ENCODE measurements around the gene GNAZ. TPM values are rescaled to one million over a fixed set of nuclear protein-coding genes. Genes with fewer than 3 reads are reported as not detected.

The GNAZ gene
- polyA plus RNA-seq, 4 donors = 2.7 to 6.4 (median 4.9) TPM

DNA sequence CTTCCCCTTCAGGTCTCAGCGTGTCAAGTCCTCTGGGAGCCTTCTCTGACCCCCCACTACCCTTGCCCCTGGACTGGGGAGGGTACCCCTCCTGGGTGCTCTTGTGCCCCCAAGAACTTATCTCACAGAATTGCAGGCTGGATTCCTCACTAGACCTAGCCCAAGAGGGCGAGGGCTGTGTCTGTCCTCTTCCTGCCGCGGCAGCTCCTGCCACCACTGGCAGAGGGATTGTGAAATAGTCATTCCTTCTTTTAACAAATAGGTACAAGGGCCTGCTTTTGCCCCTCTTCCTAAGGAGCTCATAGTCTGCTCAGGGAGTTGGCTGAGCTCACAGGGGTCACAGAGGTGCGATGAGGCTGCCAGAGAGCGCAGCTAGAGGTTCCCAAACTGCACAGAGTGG is 80.4 kb downstream of the GNAZ start:
- no peak for DNase-seq (ENCODE audit: low read depth in 4 of 4, low spot score in 3 of 4)

DNA sequence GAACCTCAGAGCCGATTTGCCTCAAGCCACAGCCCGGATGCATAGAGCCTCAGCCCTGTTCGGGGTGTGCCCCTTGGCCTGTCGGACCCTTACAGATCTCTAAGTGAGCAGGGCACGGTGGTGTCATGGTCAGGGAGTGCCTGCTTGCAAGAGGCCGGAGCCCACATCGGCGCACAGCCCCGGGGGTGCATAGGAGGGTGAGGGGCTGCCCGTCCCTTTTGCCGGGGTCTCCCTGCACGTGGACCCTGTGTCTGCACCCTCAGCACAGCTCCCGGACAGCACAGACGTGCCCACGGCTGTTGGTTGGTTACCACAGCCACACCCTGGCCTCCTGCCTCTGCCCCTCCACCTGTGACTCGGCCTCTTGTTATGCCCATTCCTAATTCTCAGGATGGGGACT is 81.5 kb downstream of the GNAZ start:
- no peak for DNase-seq (ENCODE audit: low read depth in 4 of 4, low spot score in 3 of 4)

DNA sequence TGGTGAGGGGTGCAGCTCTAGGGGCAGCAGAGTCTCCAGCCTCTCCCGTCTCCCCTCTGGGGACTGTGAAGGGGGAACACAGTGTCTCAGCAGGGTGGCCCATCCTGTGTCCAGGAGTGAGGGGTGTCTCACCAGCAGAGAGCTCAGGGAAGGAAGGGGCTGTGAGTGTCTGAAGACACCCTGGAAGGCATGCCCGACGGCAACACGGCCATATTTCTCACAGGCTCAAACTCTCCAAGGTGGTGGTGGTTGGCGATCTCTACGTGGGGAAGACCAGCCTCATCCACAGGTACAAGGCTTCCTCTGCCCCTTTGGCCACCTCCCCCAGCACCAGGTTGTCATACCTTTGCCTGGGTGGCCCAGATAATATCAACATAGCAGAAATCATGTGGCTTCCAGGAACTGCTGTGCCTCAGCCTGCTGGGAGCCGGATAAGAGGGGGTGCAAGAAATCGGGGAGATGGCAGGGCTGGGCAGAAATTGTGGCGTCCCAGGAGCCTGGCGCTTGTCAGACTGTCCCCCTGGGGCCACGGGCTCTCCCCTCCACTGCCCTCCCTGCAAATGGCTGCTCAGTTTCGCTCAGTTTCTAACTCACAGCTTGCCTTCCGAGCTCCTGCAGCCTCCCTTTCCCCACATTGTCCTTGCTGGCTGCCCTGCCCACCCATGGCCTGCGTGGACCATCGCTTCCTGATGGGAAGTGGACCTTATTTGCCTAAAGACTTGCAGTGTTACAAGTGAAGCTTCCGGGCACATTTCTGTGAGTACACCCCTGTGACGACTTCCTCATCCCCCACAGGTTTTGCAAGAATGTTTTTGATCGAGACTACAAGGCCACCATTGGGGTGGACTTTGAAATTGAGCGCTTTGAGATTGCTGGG is 82.2 kb downstream of the GNAZ start:
- DNase-seq (ENCODE audit: low read depth in 4 of 4, low spot score in 3 of 4) = no peak

DNA sequence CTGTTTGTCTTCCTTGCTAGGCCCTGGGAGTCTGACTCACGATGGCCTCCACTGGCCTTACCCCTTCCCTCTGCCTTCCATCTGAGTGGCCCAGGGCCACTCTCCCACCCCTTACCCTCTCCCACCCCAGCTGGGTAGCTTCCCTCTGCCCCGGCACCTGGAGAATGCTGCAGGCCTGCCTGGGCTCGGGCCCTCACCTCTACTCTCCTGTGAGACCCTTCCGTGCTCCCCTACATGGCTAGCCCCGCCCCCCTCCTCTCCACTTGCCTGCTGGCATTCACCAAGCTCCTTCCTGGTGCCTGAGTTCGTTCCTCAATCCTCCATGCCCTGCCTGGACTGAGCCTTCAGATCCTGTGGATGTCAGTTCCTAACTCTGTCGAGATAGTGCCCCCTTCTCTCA is 83.7 kb downstream of the GNAZ start:
- DNase-seq (ENCODE audit: low read depth in 4 of 4, low spot score in 3 of 4) = no peak

DNA sequence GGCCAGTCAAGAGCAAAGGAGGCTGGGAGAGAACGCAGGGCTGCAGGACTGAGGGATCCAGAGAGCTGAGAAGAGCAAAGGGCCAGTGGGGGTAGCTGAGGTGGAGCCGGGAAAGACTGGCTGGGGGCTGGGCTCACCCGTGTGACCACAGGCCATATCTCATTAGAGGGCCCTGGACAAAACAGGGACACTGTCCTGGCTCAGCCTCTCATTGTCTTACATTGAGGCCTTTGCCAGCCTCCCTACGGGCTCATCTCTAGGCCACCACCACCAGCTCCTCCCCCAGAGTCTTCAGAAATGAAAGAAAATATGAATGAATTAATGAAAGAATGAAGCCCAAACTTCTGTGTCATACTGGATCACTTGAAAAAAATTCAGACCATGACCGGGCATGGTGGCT is 84.1 kb downstream of the GNAZ start:
- DNase-seq (ENCODE audit: low read depth in 4 of 4, low spot score in 3 of 4) = no peak

DNA sequence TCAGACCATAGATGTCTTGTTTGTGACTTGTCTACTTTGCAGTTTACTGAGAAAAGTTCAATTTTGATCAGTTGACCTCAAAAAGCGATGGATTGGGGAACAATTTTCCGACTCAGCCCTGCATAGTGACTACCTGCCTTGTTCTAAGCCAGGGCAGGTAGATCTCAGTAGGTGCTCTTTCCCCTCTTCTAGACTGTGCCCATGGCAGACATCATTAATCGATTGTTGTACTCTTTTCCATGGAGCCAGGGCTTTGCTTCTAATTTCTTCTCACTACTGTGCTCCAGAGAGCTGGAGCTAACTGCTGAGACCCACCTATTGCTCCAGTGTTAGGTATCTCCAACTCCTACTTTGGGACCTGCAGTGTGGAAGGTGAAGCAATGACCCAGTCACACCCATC is 84.8 kb downstream of the GNAZ start:
- no peak for DNase-seq (ENCODE audit: low read depth in 4 of 4, low spot score in 3 of 4)

DNA sequence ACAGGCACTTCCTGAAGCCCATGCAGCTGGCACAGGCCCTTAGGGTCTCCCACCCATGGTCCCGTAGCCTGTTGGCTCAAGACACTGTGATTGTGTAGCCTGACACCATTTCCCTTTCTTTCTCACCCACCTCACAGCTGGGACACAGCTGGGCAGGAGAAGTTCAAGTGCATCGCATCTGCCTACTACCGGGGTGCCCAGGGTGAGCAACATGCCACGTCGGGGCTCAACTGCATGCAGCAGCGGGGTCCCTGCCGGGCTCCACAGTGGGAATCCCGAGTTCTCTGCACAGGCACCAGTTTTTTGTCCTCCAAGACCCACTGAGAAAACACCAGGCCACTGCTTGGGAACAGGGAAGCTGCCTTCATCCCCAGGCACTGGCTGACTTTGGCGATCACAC is 85.5 kb downstream of the GNAZ start:
- no peak for DNase-seq (ENCODE audit: low read depth in 4 of 4, low spot score in 3 of 4)

DNA sequence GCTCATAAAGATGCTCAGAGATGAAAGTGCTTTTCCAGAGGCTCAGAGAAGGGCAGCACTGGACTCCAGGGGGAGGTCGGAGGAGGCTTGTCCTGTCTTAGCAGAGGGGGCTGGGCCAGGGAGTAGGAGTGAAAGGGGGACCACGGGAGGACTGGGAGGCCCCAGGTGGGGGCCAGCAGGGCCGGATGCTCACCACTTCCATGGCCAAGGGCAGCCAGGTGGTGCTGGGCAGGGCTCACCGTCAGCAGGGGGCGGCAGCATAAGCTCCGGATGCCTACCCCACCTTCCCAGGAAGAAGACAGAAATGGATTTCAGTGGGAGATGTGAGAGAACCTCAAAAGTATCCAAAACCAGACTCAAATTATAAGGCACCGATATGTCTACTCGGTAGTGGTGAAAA is 86.0 kb downstream of the GNAZ start:
- no peak for DNase-seq (ENCODE audit: low read depth in 4 of 4, low spot score in 3 of 4)

DNA sequence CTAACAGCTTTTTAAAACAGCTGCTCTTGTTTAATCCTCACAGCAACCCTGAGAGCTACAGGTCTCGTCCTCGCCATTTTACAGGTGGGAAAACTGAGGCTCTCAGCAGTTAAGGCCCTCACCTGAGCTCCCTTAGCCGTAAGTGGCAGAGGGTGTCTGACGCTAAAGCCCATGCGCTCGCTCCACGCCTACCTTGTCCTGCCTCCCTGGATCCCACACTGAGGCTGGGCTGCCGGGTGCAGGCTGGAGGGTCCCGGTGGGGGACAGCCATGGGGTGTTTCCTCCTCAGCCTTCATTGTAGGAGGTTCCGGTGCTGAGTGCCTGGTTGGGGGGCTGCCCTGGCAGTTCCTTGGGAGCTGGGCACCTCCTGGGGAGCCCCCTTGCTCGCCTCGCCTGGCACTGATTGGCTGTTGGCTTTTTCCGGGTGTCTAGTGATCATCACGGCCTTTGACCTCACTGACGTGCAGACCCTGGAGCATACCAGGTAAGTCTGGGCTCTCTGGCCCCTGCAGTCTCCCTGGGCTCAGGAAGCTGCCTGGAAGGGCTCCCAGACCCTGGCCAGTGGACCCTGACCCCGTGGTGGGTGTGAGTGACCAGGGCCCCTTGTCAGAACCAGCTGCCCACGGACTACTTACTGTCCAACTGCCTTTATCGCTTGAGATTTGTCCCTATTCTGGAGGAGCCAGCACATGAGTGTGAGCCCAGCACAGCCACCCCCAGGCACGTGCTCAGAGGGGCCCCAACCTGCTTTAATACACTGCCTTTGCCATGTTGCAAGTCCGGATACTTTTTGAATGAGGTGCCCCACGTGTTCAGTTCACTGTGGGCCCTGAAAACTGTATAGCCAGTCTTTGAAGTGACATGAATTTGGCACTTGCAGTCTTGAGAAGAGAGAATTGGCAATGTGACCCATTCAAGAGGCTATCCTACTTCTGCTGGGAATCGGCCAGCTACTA is 87.5 kb downstream of the GNAZ start:
- DNase-seq (ENCODE audit: low read depth in 4 of 4, low spot score in 3 of 4) = no peak

DNA sequence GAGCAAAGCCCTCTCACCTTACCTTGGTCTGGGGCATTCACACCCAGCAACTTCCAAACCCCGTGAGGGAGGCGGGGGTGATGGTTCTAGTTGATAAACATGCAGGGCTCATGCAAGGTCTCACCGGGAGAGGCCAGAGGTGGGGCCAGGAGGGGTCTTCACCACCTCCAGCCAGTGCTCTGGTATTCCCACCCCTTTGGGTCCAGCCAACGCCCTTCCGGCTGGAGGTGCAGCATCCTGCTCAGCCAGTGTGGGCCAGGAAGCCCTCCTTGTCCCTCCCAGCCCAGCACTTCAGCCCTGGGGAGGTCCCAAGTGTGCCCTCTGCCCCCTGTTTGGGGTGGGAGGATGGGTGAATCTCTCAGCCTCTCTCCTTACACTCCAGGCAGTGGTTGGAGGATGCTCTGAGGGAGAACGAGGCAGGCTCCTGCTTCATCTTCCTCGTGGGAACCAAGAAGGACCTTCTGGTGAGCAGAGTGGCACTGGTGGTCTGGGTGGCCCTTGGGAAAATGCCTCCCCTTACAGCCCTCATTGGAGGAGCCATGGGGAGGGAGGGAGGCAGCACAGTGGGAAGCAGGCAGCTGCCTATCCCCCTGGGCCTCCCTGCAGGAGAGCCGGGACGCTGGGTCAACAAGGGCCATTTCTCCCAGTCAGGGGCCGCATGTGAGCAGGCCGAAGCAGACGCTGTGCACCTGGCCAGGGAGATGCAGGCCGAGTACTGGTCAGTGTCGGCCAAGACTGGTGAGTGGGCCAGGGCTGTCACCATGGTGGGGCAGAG is 88.4 kb downstream of the GNAZ start:
- no peak for DNase-seq (ENCODE audit: low read depth in 4 of 4, low spot score in 3 of 4)

DNA sequence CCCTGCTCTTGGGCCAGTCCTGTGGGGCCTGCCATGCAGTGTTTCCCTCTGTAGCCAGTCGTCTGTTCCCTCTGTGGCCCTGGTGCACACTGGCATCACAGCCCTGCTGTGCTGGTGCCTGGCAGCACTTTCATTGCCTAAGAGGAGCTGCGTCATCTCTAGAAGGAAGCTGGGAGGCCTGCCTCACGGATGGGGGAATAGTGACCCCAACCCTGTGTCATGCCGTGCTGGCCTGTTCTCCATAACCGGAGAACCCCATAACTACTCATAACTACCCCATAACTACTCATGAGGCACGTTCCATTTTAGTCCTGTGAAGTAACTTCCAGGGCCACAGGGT is 88.9 kb downstream of the GNAZ start:
- no peak for DNase-seq (ENCODE audit: low read depth in 4 of 4, low spot score in 3 of 4)

DNA sequence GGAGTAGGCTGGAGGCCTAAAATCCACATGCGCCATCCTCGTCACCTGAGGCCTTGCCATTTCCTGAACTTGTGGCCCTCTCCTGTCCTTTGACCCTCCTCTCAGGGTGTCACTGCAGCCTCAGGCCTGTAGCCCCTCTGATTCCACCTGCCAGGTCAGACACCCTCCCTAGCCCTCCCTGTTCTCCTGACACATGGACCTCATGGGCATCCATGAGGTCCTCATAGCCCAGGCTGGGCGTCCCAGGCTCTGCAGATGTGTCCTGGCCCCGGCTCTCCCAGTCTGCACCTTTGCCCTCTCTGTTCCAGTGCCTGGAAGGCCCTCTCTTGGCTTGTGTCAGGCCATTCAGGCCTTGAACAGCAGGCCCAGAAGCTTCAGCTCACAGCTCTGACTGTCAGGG is 90.7 kb downstream of the GNAZ start:
- DNase-seq (ENCODE audit: low read depth in 4 of 4, low spot score in 3 of 4) = no peak

DNA sequence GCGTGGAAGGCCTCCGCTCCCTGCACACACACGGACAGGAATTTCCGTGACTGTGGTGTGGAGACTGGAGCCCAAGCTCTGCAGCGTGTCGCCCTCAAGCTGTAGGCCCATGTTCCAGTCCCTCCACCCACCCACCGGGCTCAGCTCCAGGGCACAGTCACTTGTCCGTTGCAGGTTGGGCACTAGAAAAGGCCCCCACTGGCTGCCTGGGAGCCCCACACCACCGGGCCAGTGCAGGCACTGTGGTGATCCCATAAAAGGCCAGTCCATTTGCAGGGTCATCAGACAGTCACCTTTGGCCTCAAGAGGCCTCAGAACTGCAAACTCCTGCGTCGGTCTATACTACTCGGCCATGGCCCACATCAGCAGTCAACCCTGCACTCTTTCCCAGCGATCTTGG is 91.3 kb downstream of the GNAZ start:
- DNase-seq (ENCODE audit: low read depth in 4 of 4, low spot score in 3 of 4) = no peak

DNA sequence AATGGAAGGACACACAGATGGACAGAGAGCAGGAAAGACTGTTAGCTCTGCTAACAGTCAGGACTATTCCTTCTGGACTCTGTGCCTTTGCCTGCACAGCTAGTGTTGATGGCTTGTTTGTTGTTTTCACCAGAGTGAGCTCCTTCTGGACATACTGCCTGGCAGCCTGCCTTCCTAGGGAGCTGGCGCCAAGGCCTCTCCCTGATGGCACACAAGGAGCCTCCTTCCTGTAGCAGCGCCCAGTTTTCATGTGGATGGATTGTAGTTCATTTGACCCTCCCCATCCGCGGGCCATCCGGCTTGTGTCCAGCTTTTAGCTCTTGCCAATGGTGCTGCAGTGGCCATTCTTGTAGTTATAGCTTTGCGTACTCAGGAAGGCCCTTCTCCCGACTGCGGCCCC is 93.3 kb downstream of the GNAZ start:
- no peak for DNase-seq (ENCODE audit: low read depth in 4 of 4, low spot score in 3 of 4)

DNA sequence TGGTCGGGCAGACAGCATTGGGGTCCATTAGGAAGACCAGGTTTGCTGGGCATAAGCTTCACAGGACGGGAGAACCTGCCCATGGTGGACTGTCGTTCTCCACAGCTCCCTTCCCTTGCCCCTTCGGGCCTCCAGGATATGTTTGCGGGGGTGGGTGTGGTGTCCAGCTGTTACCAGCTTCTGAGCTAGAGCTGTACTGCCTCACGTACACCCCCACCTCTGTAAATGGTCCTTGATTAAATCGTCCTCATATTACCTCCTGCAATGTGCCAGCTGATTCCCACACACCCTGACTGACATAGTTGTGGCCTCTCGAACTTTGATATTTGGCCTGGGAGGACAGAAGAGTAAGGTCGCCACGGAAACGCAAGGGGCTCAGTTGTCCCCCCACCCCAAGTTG is 93.8 kb downstream of the GNAZ start:
- no peak for DNase-seq (ENCODE audit: low read depth in 4 of 4, low spot score in 3 of 4)

DNA sequence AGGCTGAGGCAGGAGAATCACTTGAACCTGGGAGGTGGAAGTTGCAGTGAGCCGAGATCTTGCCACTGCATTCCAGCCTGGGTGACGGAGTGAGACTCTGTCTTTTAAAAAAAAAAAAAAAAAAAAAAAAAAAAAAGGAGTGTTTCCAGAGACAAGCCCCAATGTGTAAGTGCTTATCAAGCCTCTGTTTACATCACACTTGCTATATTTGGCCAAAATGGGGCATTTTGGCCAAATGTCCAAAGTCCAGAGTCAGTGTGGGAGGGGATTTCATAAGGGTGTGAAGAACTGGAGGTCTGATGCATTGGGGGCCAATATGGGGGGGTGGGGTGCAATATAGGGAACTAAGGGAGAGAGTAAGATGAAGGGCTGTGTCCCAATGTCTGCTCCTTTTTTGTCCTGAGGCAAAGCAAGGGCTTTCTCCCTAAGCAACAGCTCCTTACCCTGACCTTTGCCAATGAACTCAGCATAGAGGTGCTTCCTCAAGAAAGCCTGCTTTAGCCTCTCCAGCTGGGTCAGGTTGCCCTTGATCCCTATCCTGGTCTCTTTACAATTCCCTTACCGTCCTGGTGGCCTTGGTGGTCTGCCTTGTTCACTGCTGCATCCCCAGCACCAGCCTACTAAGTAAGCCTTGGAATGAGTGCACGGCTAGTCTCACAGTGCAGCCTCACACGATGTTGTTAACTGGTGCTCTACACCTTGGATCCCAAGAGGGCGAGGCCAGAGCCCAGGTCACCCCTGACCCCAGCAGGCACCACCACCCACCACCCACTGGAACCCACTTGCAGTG is 95.9 kb downstream of the GNAZ start:
- DNase-seq (ENCODE audit: low read depth in 4 of 4, low spot score in 3 of 4) = no peak

DNA sequence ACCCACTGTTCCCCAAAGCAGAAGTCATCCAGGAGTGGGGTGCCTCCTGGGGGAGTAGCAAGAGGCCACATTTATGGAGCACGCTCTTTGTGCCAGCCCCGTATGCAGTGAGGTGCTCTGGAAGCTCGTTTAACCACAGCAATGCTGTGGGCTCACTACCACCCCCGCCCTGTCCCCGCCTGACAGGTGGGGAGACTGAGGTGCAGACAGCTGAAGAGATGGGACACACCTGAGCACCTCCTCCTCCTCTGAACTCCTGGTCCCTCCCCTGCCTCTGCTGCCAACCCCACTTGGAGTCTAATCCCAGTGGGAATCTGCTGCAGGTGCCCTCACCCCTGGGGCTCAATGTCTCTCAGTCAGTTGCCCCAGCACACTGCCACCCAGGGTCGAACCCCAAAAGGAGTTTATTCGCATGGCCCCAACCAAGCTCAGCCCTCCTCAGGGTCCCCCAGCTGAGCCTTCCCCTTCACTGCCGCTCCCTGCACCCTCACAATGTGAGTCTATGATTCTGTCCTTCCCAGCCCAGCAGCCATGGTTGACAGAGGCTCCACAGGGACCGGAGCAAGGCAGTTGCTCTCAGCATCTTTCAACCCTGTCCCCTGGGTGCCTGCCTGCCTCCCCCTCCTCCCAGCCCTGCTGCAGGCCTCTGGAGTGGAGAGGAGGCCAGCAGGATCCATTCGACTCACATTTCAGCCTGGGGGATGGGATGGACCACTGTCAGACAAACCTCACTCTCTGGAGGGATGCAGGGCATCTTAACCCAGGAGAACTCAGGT is 96.7 kb downstream of the GNAZ start:
- no peak for DNase-seq (ENCODE audit: low read depth in 4 of 4, low spot score in 3 of 4)

DNA sequence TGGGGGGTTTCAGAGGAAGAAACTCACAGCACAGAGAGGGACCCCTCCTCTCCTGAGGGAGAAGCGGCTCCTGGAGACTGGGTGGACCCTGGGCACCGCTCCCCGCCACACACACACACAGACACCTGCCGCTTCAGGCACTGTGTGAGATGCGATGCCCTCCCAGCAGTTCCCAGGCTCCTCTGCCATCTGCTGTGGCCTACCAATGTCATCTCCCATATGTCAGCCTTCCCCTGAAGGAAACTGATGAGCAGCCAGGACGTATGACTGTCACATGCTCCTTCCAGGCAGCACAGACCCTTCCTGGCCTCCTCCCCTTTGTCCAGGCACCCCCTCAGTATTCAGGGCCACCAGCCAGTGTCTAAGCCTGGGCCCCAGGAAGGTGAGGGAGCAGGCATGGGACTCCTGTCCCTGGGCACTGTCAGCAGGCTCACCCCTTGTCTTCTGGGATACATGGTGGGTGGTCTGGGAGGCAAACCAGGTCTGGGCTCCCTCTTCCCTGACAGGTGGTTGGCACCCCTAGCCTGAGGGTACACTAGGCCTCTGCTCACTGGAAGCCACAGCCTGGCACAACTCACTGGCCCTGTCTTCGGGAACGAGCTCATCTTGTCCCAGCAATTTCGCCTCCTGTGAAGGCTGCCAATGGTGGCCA is 98.2 kb downstream of the GNAZ start:
- DNase-seq (ENCODE audit: low read depth in 4 of 4, low spot score in 3 of 4) = no peak

DNA sequence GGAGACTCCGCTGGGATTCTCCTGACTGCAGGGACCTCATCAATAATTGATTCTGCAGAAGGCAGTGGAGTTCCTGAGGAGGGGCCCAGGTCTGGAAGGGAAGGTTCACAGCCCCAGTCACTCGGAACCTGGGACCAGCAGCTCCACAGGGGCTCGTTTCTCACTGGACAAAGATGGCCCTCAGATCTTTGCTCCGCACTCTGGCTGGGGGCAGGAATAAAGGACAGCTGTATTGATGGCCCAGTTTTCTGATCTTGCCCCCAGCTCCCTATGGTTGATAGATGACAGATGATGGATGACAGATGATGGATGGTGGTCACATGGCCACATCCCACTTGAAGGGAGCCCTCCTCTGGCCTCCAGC is 98.7 kb downstream of the GNAZ start:
- no peak for DNase-seq (ENCODE audit: low read depth in 4 of 4, low spot score in 3 of 4)
